DND-41 (cell line): ENCODE data around the gene SAXO1.

Source experiments
- ATAC-seq: fragments of 200-7000 bp; cut with Tn5 transposase; 3 replicates; pipeline ENCODE4 v1.9.1; 2021; ENCODE audit warnings: low read depth; ENCODE audit not compliant: insufficient read depth
- DNase-seq: peaks from one replicate; pipeline ENCODE4 v3.0.0-alpha.2; 2020
- H2AFZ ChIP-seq: 2 replicates; pipeline ENCODE4 v1.6.0; 2012; ENCODE audit warnings: low read depth, low read length
- H3K27ac ChIP-seq: 2 replicates; pipeline ENCODE4 v1.5.1; 2012; ENCODE audit warnings: low read length, inconsistent platforms
- H3K27me3 ChIP-seq: fragments of 200-600 bp; sonication (generic); 2 replicates; pipeline ENCODE4 v1.6.0; 2012; ENCODE audit warnings: low read length, mild to moderate bottlenecking, inconsistent platforms; ENCODE audit not compliant: insufficient read depth, poor library complexity
- H3K36me3 ChIP-seq: 2 replicates; pipeline ENCODE4 v1.5.1; 2012; ENCODE audit warnings: low read length, inconsistent platforms; ENCODE audit not compliant: insufficient read depth
- H3K4me1 ChIP-seq: 2 replicates; pipeline ENCODE4 v1.5.1; 2012; ENCODE audit warnings: mild to moderate bottlenecking, low read length; ENCODE audit not compliant: insufficient read depth
- H3K4me2 ChIP-seq: 2 replicates; pipeline ENCODE4 v1.6.0; 2012; ENCODE audit warnings: mild to moderate bottlenecking, moderate library complexity, low read length, inconsistent platforms; ENCODE audit not compliant: insufficient read depth
- H3K4me3 ChIP-seq, 2 experiments: fragments of 200-600 bp in 1 of 2; shearing (Covaris generic) in 1 of 2; 2 replicates each; pipeline ENCODE4 v1.5.1; 2012 to 2016; ENCODE audit warnings: inconsistent platforms in 2 of 2, low read length in 2 of 2, mild to moderate bottlenecking in 2 of 2, low read depth in 1 of 2, moderate library complexity in 1 of 2
- H3K79me2 ChIP-seq: 2 replicates; pipeline ENCODE4 v1.6.0; 2012; ENCODE audit warnings: low read length, inconsistent platforms; ENCODE audit not compliant: insufficient read depth
- H3K9ac ChIP-seq: 2 replicates; pipeline ENCODE4 v1.6.0; 2012; ENCODE audit warnings: low read depth, mild to moderate bottlenecking, inconsistent platforms, low read length, moderate library complexity
- H3K9me3 ChIP-seq: 2 replicates; pipeline ENCODE4 v1.5.1; 2012; ENCODE audit warnings: low read length, moderate library complexity, mild to moderate bottlenecking, inconsistent platforms; ENCODE audit not compliant: insufficient read depth, severe bottlenecking
- H4K20me1 ChIP-seq: 2 replicates; pipeline ENCODE4 v1.6.0; 2012; ENCODE audit warnings: low read length; ENCODE audit not compliant: insufficient read depth
- CTCF ChIP-seq: IDR thresholded peaks from 2 replicates; pipeline ENCODE4 v1.5.1; 2012; ENCODE audit warnings: borderline replicate concordance, low read length, moderate library complexity, mild to moderate bottlenecking; ENCODE audit not compliant: poor library complexity, severe bottlenecking; ENCODE audit errors: extremely low read depth
- EZH2 ChIP-seq: IDR thresholded peaks from 3 replicates; pipeline ENCODE4 v1.6.1; 2012; ENCODE audit warnings: borderline replicate concordance, low read depth, mild to moderate bottlenecking, moderate library complexity, low read length, inconsistent platforms; ENCODE audit not compliant: severe bottlenecking

Gene SAXO1

GRCh38 chr9:18923167-18923566 is 109.8 kb downstream of the SAXO1 start:
- H3K79me2 ChIP-seq, result no peaks in the 10 kb centered on the region
- no peaks in the 10 kb centered on the region for H3K9me3 ChIP-seq
- H3K27ac ChIP-seq, result no peak overlapping the region
- no peak overlapping the region for H2AFZ ChIP-seq
- no peaks in the 10 kb centered on the region for H3K36me3 ChIP-seq
- no peaks in the 10 kb centered on the region for H4K20me1 ChIP-seq
- TF ChIP-seq CTCF, result no peak
- no peak for TF ChIP-seq EZH2
- no peak overlapping the region for H3K4me2 ChIP-seq
- DNase-seq (no peak), ATAC-seq (no peak)
- no peaks in the 10 kb centered on the region for H3K4me1 ChIP-seq
- H3K27me3 ChIP-seq, result peaks cover 4% of the 10 kb centered on the region
- no peak overlapping the region for H3K4me3 ChIP-seq
- no peak overlapping the region for H3K9ac ChIP-seq

- no peaks in the 10 kb centered on the region for H3K79me2 ChIP-seq
- peaks cover 4% of the 10 kb centered on the region for H3K27me3 ChIP-seq
- DNase-seq (no peak), ATAC-seq (no peak)
- no peak for TF ChIP-seq EZH2
- TF ChIP-seq CTCF, result no peak
- H2AFZ ChIP-seq, result no peak overlapping the region
- no peak overlapping the region for H3K4me2 ChIP-seq
- H3K36me3 ChIP-seq, result no peaks in the 10 kb centered on the region
- H3K4me1 ChIP-seq, result no peaks in the 10 kb centered on the region
- no peak overlapping the region for H3K4me3 ChIP-seq
- no peaks in the 10 kb centered on the region for H4K20me1 ChIP-seq
- H3K9ac ChIP-seq, result no peak overlapping the region
- no peak overlapping the region for H3K27ac ChIP-seq
- no peaks in the 10 kb centered on the region for H3K9me3 ChIP-seq
Observed at GRCh38 chr9:18922161-18922885, 110.7 kb downstream of the SAXO1 start.

GRCh38 chr9:18921366-18922075 is 111.5 kb downstream of the SAXO1 start:
- no peaks in the 10 kb centered on the region for H3K36me3 ChIP-seq
- H4K20me1 ChIP-seq, result no peaks in the 10 kb centered on the region
- no peak overlapping the region for H3K4me3 ChIP-seq
- ATAC-seq (no peak), DNase-seq (no peak)
- TF ChIP-seq EZH2, result no peak
- H2AFZ ChIP-seq, result no peak overlapping the region
- no peaks in the 10 kb centered on the region for H3K79me2 ChIP-seq
- no peak overlapping the region for H3K4me2 ChIP-seq
- H3K9me3 ChIP-seq, result no peaks in the 10 kb centered on the region
- peaks cover 4% of the 10 kb centered on the region for H3K27me3 ChIP-seq
- no peak overlapping the region for H3K9ac ChIP-seq
- no peak overlapping the region for H3K27ac ChIP-seq
- no peaks in the 10 kb centered on the region for H3K4me1 ChIP-seq
